IPS DF 19.7 (cell line): Measurements from ENCODE around the gene SYNJ2.

Experiments used
- DNase-seq: peaks from one replicate; pipeline ENCODE4 v3.0.0-alpha.2; 2013; ENCODE audit warnings: low read depth, low spot score

The SYNJ2 gene

DNA sequence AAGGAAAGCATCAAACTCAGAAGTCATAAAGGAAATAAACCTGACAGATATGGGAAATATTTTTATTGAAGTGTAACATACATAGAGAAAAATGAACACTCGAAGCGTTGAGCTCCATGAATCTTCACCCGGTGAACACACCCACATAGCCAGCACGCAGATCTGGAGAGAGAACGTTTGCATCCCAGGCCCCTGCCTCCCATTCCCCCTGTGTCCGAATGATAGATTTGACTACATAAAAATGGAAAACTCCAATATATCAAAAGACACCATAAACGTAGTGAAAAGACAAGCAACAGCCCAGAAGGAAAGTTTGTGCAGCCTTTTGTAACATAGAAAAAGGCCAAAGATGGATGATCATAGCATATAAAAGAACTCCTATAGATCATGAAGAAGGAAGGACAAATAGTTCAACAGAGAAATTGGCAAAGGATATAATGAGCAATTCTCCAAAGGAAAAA, 17.1 kb downstream of the SYNJ2 start:
- DNase-seq: no peak

DNA sequence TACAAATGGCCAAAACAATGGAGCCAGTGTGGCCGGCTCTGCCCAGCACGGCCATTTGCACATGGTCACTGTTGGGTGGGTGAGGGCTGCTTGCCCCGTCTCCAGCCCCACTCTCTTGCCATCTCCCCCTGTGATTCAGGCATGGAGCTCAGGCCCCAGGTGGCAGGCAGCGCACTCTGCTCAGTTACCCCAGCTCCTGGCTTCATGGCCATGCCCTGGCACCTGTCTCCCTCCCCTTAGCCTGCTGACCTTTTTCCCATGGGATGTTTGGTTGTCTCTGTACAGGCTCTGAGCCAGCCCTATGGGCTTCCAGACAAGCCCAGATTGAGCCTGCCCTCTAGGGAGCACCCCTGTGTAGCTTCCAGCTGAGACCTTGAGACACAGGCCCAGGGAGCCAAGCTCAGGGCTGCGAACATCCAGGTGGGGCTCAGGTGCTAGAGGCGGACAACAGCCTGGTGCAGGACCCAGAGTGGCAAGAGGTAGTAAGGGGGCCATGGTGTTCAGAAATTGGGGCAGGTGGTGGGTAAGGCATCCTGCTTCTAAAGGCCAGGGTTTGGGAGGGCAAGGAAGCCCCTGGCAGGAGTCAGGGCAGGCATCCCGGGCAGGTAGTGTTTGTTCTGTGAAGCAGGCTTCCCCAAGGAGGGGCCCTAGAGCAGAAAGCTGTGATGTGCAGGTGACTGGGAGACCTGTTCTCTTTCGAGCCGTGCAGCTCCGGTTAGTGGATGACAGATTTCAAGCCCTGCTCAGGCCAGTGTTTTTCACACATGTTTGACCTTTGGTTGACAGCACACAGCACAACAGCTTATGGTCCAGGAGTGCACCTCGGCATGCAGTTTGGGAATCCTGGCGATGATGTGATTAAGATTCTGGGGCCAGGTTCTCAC, 17.7 kb downstream of the SYNJ2 start:
- no peak for DNase-seq

DNA sequence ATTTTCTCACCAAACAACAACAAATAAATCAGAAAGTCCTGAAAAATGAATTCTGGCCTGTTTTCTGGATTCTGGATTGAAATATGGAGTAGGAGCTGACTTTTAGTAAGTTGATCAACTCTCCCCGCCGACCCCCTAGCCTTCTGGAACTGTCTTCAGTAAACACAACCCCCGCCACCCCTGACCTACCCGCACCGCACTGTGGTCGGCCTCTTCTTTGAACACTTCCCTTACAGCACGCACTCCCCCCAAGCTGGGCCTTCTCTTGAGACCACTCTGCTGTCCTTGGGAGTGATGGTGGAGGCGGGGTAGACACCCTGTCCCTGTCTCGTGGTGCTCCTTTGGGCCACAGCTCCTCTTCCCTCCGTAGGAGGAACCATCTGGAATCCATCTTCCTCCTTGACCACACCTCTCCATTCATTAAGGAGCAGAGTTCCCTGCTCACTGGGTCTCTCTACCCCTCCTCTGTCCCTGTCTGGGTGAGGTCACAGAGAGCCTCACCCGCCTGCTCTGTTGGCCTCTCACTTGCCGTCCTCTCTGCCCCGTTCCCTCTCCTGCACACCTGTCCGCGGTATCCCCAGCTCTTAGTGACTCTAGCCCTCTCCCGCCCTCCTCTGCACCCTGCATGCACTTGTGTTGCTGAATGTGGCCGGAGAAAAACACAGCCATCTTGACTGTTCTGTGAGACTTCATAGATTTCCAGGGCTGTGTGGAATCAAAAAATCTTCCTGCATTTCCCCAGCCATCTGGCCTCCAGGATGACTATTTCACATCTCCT, 19.1 kb downstream of the SYNJ2 start:
- no peak for DNase-seq

DNA sequence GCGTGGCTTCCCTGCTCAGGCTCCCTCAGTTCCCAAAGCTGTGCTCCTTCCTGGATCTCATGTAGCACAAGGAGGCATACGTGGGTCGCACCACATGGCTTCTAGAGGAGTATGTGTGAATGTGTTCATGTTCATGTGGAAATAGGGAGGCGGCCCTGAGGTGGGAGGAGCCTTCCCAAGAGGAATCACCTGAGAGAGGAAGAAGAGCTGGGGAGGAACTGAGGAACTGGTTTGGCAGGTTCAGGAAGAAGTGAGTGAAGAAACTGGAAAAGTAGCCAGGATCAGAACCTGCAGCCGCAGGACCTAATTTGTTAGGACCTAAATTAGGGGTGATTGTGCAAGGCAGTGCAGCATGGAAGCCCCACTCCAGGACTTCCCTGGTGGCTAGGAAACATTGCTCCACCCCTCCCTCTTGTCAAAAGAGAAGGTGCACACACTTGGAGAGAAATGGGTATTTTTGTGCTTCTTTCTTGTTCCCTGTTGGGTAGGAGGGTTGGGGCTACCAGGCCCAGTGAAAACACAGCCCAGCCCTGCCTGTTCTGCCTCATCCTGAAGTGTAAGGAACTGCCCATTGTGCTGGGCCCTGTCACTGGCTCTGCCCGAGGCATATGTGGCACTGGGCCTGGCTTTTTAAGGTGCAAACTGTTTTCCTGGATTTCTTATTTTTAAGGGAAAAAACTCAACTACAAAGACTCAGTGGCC, 20.7 kb downstream of the SYNJ2 start:
- DNase-seq: no peak

DNA sequence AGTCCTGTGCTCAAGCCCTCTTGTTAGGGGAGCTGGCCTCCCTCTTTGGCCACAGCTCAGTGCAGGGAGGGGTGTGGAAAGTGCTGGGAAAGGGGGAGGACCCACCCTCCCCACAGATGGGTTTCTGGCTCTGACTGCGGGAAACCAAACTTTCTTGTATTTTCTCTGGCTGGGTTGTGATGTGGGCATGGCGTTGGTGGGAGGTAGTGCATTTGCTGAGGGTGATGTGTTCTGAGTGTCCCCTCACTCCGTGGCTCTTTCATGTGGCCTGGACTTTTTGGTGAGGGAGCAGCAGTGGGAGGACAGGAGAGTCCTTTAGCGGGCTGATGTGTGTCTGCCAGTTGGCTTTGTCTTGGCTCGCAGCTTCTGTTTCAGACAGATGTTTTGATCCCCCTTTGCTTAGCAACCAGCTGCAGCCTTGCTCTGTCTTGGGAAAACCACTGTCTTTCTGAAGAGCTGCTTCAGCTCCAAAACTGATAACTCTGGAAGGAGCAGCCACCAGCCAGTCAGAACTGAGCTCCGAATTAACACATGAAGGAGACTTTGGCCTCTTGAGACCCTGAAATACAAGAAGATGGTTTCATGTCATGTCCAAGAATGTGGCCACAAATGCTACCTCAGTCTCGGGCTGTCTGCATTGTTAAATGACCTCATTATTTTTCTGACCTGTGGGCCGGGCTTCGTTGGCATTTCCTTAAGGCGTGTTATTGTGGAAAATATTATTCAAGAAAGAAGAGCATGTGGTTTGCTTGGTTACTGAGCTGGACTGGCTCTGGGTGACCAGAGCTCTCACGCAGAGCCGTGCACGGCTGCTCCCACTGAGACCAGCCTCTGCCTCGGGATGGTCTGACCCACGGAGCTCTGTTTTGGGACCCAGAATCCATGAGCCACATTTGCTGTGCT, 21.5 kb downstream of the SYNJ2 start:
- no peak for DNase-seq

DNA sequence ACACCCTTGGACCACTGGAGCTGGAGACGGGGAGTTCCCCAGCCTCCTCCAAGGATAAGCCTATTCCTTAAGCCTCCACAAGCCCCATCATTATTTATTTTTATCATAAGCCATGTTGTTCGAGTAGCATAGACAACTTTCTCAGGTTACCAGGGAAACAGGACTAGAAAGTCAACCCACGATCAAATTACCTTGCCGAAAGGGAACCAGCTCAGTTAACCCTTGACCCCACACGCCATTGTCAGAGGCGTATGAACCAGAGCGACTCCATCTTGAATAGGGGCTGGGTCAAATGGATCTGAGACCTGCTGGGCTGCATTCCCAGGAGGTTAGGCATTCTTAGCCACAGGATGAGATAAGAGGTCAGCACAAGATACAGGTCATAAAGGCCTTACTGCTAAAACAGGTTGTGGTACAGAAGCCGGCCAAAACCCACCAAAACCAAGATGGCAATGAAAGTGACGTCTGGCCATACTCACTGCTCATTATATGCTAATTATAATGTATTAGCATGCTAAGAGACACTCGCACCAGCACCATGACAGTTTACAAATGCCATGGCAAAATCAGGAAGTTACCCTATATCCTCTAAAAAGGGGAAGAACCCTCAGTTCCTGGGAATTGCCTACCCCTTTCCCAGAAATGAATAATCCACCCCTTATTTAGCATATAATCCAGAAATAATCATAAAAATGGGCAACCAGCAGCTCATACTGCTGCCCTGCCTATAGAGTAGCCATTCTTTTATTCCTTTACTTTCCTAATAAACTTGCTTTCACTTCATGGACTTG, 22.4 kb downstream of the SYNJ2 start:
- no peak for DNase-seq

DNA sequence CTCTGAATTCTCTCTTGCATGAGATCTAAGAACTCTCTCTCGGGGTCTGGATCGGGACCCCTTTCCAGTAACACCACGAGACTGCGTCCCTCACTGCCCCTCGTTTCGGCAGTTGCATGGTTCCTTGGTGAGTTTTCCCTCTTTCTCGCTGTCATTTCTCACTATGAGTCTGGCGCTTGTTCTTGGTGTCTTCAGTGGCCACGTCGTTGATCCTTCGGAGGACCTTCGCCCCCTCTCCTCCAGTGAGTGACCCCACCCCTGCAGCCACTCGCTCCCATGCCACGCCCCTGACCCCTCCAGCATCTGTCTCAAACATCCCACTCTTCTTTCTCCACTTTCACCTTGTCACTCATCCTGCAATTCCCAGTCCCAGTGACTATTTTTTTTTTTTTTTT, 23.0 kb downstream of the SYNJ2 start:
- DNase-seq: no peak

DNA sequence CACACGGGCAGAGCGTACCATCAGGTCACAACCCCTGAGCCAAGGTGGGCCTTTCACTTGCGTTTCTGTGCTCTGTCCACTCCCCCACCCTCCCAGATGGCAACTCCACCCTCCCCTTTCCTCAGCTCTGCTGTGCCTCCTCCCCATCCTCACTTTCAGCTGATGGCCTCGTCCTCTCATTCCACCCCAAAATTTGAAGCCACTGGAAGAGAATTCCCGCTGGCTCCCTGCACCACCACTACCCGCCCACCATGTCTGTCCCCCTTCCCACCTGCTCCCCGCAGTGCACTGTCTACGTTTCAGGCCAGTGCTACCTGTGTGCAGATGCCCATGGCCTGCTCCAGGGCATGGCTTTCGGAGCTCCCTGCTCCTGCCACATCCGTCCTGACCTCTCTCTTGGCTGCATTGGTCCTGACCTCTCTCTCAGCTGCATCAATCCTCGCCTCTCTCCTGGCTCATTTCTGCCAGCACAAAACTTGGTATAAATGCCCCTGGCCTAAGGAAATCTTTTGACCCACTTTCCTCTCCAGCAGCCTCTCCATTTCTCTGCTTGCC, 24.0 kb downstream of the SYNJ2 start:
- no peak for DNase-seq

DNA sequence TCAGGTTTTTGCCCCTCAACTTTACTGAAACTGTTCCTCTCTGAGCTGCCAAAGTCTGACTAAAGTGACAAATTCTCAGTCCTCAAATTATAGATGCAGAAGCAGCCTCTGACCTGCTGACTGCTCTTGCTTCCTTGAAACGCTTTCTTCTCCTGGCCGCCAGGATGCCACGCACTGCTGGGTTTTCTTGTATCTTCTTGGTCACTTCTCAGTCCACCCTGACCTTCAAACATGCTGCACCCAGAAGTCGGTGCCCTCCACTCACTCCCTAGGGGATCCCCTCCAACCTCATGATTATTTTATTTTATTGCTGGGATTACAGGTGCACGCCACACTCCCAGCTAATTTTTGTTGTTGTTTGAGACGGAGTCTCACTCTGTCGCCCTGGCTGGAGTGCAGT, 24.7 kb downstream of the SYNJ2 start:
- no peak for DNase-seq

DNA sequence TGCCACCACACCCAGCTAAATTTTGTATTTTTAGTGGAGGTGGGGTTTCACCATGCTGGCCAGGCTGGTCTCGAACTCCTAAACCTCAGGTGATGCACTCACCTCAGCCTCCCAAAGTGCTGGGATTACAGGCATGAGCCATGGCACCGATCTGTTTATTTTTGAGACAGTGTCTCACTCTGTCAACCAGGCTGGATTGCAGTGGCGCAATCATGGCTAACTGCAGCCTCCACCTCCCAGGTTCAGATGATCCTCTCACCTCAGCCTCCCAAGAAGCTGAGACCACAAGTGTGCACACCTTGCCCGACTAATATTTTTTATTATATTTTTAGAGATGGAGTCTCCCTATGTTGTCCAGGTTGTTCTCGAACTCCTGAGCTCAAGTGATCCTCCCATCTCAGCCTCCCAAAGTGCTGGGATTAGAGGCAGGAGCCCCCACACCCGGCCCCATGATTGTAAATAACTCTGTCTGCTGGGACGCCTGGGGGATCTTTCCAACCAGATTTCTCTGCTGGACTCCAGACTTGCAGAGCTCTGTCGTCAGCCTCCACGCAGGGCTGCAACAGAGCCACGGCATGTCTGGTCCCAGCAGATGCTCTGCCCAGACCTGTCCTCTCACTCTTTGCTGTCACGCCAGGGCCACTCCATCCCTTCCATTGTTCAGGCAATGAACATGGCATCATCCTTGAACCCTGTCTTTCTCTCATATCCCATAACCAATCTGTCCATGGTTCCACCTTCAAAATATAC, 25.3 kb downstream of the SYNJ2 start:
- no peak for DNase-seq

DNA sequence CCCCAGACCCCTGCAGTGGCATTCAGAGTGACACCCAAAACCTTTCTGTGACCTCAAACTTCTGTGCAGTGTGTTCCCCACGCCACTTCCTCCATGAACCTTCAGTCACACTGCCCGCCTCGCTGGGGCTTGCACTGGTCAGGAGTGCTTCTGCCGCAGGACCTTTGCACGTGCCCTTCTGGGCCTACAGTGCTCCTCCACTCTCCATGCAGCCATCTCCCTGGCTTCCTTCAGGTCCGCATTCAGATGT, 27.1 kb downstream of the SYNJ2 start:
- no peak for DNase-seq

DNA sequence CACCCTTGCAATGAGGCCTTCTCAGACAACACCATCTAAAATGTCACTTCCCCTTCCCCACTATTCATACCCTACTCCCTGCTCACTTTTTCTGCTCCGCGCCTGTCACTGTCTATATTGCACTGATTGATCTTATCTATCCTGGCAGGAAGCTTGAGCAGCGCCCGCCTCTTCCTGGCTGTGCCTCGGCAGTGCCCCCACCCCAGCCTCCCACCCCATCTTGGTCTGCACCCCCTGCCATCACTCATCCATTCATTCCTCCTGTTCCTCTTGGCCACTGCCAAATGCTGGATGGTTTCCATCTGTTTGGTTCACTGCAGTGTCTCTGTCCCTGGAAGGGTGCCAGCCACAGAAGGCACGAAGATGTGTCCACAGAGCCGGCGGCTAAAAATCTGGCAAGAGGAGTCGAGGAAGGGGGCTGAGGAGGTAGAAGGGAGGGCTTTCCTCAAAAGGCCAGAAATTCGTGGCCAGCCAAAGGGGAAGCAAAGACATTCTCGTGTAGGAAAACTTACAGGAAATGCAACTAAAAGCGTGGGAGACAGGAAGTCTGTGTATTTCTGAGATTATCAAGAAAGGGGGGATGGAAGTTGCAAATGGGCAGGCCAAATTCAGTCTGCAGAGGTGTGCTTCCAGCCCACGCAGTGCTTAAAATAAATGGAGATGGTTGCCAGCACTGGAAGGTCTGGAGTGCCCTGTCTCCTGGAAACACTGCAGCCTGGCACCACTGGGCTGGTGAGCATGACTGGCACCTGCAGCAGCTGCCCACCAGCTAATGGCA, 27.6 kb downstream of the SYNJ2 start:
- DNase-seq: no peak

DNA sequence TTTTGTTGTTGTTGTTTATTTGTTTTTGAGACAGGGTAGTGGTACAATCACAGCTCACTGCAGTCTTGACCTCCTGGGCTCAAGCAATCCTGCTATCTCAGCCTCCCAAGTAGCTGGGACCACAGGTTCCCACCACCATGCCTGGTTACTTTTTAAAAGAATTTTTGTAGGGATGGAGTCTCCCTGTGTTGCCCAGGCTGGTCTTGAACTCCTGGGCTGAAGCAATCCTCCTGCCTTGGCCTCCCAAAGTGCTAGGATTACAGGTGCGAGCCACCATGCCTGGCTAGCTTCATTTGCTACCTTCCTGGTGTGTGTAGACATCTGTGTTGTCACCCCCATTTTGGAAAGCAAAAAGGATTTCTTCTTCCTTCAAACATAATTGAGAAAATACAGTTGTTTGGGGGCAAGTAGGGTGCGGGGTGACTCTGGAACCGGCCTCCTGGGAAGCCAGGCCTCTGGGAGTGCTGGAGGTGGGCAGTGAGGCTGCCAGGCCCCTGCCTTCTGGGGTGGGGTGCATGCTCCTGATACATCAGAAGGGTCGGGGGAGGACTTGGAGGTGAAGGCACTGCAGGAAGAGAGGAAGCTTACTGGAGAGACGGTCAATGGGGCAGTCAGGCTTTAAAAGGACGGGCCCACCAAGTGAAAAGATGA, 28.4 kb downstream of the SYNJ2 start:
- no peak for DNase-seq

DNA sequence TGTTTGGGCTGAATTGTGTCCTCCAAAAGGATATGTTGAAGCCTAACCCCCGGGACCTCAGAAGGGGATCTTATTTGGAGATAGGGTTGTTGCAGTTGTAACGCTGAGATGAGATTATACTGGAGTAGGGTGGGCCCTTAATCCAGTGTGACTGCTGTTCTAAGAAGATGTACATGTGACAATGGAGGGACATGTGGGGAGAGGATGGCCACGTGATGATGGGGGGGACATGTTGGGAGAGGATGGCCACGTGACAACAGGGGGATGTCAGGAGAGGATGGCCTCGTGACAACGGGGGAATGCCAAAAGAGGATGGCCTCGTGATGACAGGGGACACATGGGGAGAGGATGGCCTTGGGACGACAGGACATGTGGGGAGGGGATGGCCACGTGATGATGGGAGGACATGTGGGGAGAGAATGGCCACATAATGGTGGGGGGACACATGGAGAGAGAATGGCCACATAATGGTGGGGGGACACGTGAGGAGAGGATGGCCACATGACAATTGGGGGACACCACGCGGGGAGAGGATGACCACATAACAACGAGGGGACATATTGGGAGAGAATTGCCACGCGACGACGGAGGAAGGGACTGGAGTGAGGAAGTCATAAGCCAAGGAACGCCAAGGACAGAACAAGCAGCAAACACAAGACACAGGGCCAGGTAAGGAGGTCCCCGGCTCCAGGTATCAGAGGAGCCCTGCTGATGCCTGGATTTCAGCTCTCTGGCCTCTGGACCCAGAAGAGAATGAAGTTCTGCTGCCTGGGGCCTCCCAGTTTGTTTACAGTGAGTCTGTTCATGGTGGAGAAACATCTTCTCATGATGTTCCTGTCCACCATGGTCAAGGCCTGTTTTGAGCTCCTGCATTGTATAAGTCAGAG, 29.2 kb downstream of the SYNJ2 start:
- no peak for DNase-seq

DNA sequence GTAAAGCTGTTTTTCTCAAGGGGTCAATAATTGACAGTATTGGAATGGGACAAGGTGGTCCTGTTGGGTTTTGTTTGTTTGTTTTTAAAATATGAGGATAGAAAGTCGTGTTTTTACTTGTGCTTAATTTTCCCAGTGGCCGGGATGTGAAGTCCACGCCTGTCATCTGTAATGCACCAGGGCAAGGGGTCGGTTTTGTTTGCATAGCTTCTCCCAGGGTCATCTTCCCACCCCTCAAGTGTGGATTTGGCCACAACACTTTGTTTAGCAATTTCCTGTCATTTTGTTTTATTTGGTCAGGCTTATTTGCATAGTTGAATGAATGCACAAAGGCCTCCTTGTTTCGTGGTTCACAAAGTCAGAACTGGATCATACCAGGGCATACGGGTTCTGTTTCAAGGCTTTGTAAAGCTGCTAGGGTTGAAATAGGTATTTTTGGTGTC, 29.8 kb downstream of the SYNJ2 start:
- no peak for DNase-seq

DNA sequence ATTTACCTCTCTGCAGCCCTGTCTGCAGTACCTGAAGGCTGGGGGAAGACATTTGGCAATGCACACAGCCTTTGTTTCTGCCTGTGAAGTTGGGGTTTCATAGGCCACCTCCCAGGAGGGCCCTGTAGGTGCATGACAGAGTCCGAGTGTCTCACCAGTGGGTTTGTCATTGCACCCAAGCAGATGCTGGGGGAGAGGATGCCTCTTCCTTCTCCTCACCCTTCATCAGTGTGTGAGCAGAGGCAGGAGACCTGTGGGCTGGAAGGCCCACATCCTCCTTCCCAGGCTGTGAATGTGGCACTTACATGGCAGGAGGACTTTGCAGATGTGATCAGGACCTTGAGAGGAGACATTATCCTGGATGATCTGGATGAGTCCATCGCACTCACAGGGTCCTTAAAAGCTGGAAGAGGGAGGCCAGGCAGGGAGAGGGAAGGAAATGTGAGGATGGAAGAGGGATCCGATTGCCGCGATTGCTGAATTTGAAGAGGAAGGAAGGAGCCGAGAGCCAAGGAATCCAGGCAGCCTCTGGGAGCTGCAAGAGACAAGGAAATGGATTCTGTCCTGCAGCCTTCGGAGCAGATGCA, 30.4 kb downstream of the SYNJ2 start:
- DNase-seq: no peak
